Measurements from ENCODE around the gene GPR62.

GPR62 gene

GRCh38 chr3:51940648-51941462, 14.3 kb upstream of the GPR62 start:
- no peak for DNase-seq

- DNase-seq, result no peak
These were observed 13.8 kb upstream of the GPR62 start for GRCh38 chr3:51941463-51941797.

GRCh38 chr3:51941798-51942602, 13.2 kb upstream of the GPR62 start, which contains the start of the genes PARP3 and RRP9:
TSS of gene PARP3 (plus strand) at chr3:51942363. CDS start at chr3:51943356, 993 bp downstream.
TSS of gene RRP9 (minus strand) at chr3:51941904. CDS start at chr3:51941867, 37 bp downstream.
- DNase-seq, result peak; percentile 100

GRCh38 chr3:51942603-51943450, 12.4 kb upstream of the GPR62 start:
- DNase-seq, result peak; percentile 62

GRCh38 chr3:51943451-51944391, 11.5 kb upstream of the GPR62 start:
- DNase-seq, result no peak

- DNase-seq, result no peak
These were observed 10.6 kb upstream of the GPR62 start for GRCh38 chr3:51944451-51945021.

GRCh38 chr3:51945031-51945840, 9.9 kb upstream of the GPR62 start:
- DNase-seq, result no peak

GRCh38 chr3:51945926-51946705, 9.1 kb upstream of the GPR62 start:
- DNase-seq, result no peak

- no peak for DNase-seq
These were observed 8.4 kb upstream of the GPR62 start for GRCh38 chr3:51946796-51947195.

- no peak for DNase-seq
These were observed 7.8 kb upstream of the GPR62 start for GRCh38 chr3:51947215-51947900.

- no peak for DNase-seq
These were observed 7.1 kb upstream of the GPR62 start for GRCh38 chr3:51948016-51948580.

GRCh38 chr3:51949121-51949520, 6.1 kb upstream of the GPR62 start:
- no peak for DNase-seq

- no peak for DNase-seq
These were observed 4.3 kb upstream of the GPR62 start for GRCh38 chr3:51950899-51951298.

GRCh38 chr3:51953445-51953844, 1.7 kb upstream of the GPR62 start:
- DNase-seq, result peak; percentile 82

- DNase-seq, result no peak
These were observed 1.1 kb upstream of the GPR62 start for GRCh38 chr3:51954105-51954504.

- no peak for DNase-seq
These were observed 468 bp upstream of the GPR62 start for GRCh38 chr3:51954713-51955112.

GRCh38 chr3:51955893-51956770, 951 bp downstream of the GPR62 start:
- DNase-seq, result no peak
